ENCODE measurements around the gene CAMTA1.

The CAMTA1 gene

GRCh38 chr1:6852136-6852890 is 67.1 kb downstream of the CAMTA1 start:
- Histone ChIP-seq H3K4me1 (ENCODE audit: insufficient read depth, low read length) (no peaks in the 10 kb centered on the region), H3K4me2 (ENCODE audit: insufficient read depth, low read length) (no peak overlapping the region), H3K79me2 (ENCODE audit: insufficient read depth, low read length) (peaks cover 3% of the 10 kb centered on the region), H3K4me3 (ENCODE audit: low read depth in 1 of 2, low read length in 2 of 2) (no peak overlapping the region), H2AFZ (ENCODE audit: low read depth, low read length) (no peak overlapping the region), H3K27ac (ENCODE audit: low read length) (no peak overlapping the region), H3K9me3 (ENCODE audit: insufficient read depth, low read length, severe bottlenecking) (peaks cover 11% of the 10 kb centered on the region), H3K36me3 (ENCODE audit: insufficient read depth, low read length) (peaks cover 28% of the 10 kb centered on the region; the same call in 1 of the 2 replicates), H3K9ac (ENCODE audit: low read depth, low read length) (no peak overlapping the region), H3K27me3 (ENCODE audit: insufficient read depth, low read length, poor library complexity) (no peaks in the 10 kb centered on the region), H4K20me1 (ENCODE audit: insufficient read depth, low read length) (peaks cover 8% of the 10 kb centered on the region; the same call in 1 of the 2 replicates)
- DNase-seq (no peak), ATAC-seq (ENCODE audit: insufficient read depth, low read depth) (no peak)
- TF ChIP-seq EZH2 (IDR thresholded peaks at IDR 0.05; ENCODE audit: borderline replicate concordance, low read depth, low read length, severe bottlenecking) (no peak), CTCF (IDR thresholded peaks at IDR 0.05; ENCODE audit: borderline replicate concordance, extremely low read depth, low read length, poor library complexity, severe bottlenecking) (no peak)

- Histone ChIP-seq H3K4me1 (ENCODE audit: insufficient read depth, low read length) (no peaks in the 10 kb centered on the region), H3K36me3 (ENCODE audit: insufficient read depth, low read length) (peaks cover 28% of the 10 kb centered on the region; the same call in 1 of the 2 replicates), H3K27me3 (ENCODE audit: insufficient read depth, low read length, poor library complexity) (no peaks in the 10 kb centered on the region), H3K9ac (ENCODE audit: low read depth, low read length) (no peak overlapping the region), H3K9me3 (ENCODE audit: insufficient read depth, low read length, severe bottlenecking) (peaks cover 11% of the 10 kb centered on the region), H3K4me3 (ENCODE audit: low read depth in 1 of 2, low read length in 2 of 2) (no peak overlapping the region), H2AFZ (ENCODE audit: low read depth, low read length) (no peak overlapping the region), H3K79me2 (ENCODE audit: insufficient read depth, low read length) (0 out of 2 replicates have a peak, but pooled peaks cover 4% of the 10 kb centered on the region), H4K20me1 (ENCODE audit: insufficient read depth, low read length) (peaks cover 9% of the 10 kb centered on the region; the same call in 1 of the 2 replicates), H3K4me2 (ENCODE audit: insufficient read depth, low read length) (no peak overlapping the region), H3K27ac (ENCODE audit: low read length) (no peak overlapping the region)
- ATAC-seq (ENCODE audit: insufficient read depth, low read depth) (no peak), DNase-seq (no peak)
- TF ChIP-seq EZH2 (IDR thresholded peaks at IDR 0.05; ENCODE audit: borderline replicate concordance, low read depth, low read length, severe bottlenecking) (no peak), CTCF (IDR thresholded peaks at IDR 0.05; ENCODE audit: borderline replicate concordance, extremely low read depth, low read length, poor library complexity, severe bottlenecking) (no peak)
Measured at GRCh38 chr1:6854166-6854565, 68.9 kb downstream of the CAMTA1 start.

GRCh38 chr1:6857831-6858230 is 72.6 kb downstream of the CAMTA1 start:
- TF ChIP-seq CTCF (IDR thresholded peaks at IDR 0.05; ENCODE audit: borderline replicate concordance, extremely low read depth, low read length, poor library complexity, severe bottlenecking) (no peak), EZH2 (IDR thresholded peaks at IDR 0.05; ENCODE audit: borderline replicate concordance, low read depth, low read length, severe bottlenecking) (no peak)
- Histone ChIP-seq H3K4me1 (ENCODE audit: insufficient read depth, low read length) (no peaks in the 10 kb centered on the region), H3K9me3 (ENCODE audit: insufficient read depth, low read length, severe bottlenecking) (peaks cover 2% of the 10 kb centered on the region), H4K20me1 (ENCODE audit: insufficient read depth, low read length) (peaks cover 9% of the 10 kb centered on the region; the same call in 1 of the 2 replicates), H3K4me3 (ENCODE audit: low read depth in 1 of 2, low read length in 2 of 2) (no peak overlapping the region), H3K9ac (ENCODE audit: low read depth, low read length) (no peak overlapping the region), H3K4me2 (ENCODE audit: insufficient read depth, low read length) (no peak overlapping the region), H3K27ac (ENCODE audit: low read length) (no peak overlapping the region), H3K36me3 (ENCODE audit: insufficient read depth, low read length) (peaks cover 18% of the 10 kb centered on the region; the same call in 1 of the 2 replicates), H3K79me2 (ENCODE audit: insufficient read depth, low read length) (peaks cover 5% of the 10 kb centered on the region), H3K27me3 (ENCODE audit: insufficient read depth, low read length, poor library complexity) (no peaks in the 10 kb centered on the region), H2AFZ (ENCODE audit: low read depth, low read length) (no peak overlapping the region)
- DNase-seq = no peak
- no peak for ATAC-seq (ENCODE audit: insufficient read depth, low read depth)

Data from DND-41 (cell line).